NCI-H2196 (cell line): ENCODE results near the gene CDC42BPA.
"Not testable (repeated sequence)": the region's sequence is repeated elsewhere in the genome, so short reads cannot be mapped to it uniquely, and the experiment has no call there.

Source experiments
- DNase-seq: peaks from one replicate; lab custom pipeline; 2025; ENCODE audit not compliant: unreplicated experiment; lab: John Stamatoyannopoulos, UW

CDC42BPA gene

GRCh38 chr1:227318016-227318852 lies at the start of gene CDC42BPA:
TSS of gene CDC42BPA (minus strand) at chr1:227318492. CDS start at chr1:227317182, 1,310 bp downstream.
- DNase-seq, result peak; percentile 80

GRCh38 chr1:227368009-227368408 lies 49.7 kb upstream of the CDC42BPA start:
- no peak for DNase-seq

- no peak for DNase-seq
These were observed 47.5 kb upstream of the CDC42BPA start for GRCh38 chr1:227365473-227366431.

- DNase-seq, result no peak
These were observed 46.4 kb upstream of the CDC42BPA start for GRCh38 chr1:227364657-227365056.

- no peak for DNase-seq
These were observed 45.5 kb upstream of the CDC42BPA start for GRCh38 chr1:227363825-227364224.

- no peak for DNase-seq
These were observed 43.7 kb upstream of the CDC42BPA start for GRCh38 chr1:227362039-227362438.

GRCh38 chr1:227357927-227358302 lies 39.6 kb upstream of the CDC42BPA start:
- DNase-seq, result no peak

- DNase-seq, result no peak
These were observed 39.1 kb upstream of the CDC42BPA start for GRCh38 chr1:227357171-227357926.

GRCh38 chr1:227356620-227357146 lies 38.4 kb upstream of the CDC42BPA start:
- no peak for DNase-seq

- no peak for DNase-seq
These were observed 37.4 kb upstream of the CDC42BPA start for GRCh38 chr1:227355542-227356245.

GRCh38 chr1:227353186-227353585 lies 34.9 kb upstream of the CDC42BPA start:
- no peak for DNase-seq

- not testable (repeated sequence) for DNase-seq
These were observed 33.9 kb upstream of the CDC42BPA start for GRCh38 chr1:227352164-227352563.

- no peak for DNase-seq
These were observed 33.2 kb upstream of the CDC42BPA start for GRCh38 chr1:227351443-227351842.

GRCh38 chr1:227349967-227350366 lies 31.7 kb upstream of the CDC42BPA start:
- no peak for DNase-seq

GRCh38 chr1:227343727-227344551 lies 25.6 kb upstream of the CDC42BPA start:
- DNase-seq, result no peak

GRCh38 chr1:227343206-227343605 lies 24.9 kb upstream of the CDC42BPA start:
- DNase-seq, result no peak

GRCh38 chr1:227342075-227342829 lies 24.0 kb upstream of the CDC42BPA start:
- DNase-seq, result no peak

- DNase-seq, result not testable (repeated sequence)
These were observed 17.8 kb upstream of the CDC42BPA start for GRCh38 chr1:227336136-227336535.
